Fibroblast of the aortic adventitia (primary cell): Measurements from ENCODE around the gene SGK2. TPM values are rescaled to one million over a fixed set of nuclear protein-coding genes. Genes with fewer than 3 reads are reported as not detected.

Experiments used
- DNase-seq: peaks from one replicate; pipeline ENCODE4 v3.0.0-alpha.2; 2010; ENCODE audit warnings: low read depth
- H3K4me3 ChIP-seq: 2 replicates; pipeline ENCODE4 v1.5.1; 2011; ENCODE audit warnings: low read depth, mild to moderate bottlenecking, control low read depth, low read length, moderate library complexity
- CTCF ChIP-seq: IDR thresholded peaks from 2 replicates; pipeline ENCODE4 v1.5.1; 2011; ENCODE audit warnings: mild to moderate bottlenecking, low read length, control low read depth, inconsistent platforms; ENCODE audit not compliant: insufficient read depth
- total RNA-seq: library from RNA; depleted of rRNA; stranded (reverse); fragments of >200 nt; gene quantifications from 2 replicates; pipeline ENCODE4 v1.2.3, GENCODE V29; 2012; ENCODE audit warnings: low replicate concordance

SGK2 gene
- total RNA-seq, 1 donor = 0.09 TPM

DNA sequence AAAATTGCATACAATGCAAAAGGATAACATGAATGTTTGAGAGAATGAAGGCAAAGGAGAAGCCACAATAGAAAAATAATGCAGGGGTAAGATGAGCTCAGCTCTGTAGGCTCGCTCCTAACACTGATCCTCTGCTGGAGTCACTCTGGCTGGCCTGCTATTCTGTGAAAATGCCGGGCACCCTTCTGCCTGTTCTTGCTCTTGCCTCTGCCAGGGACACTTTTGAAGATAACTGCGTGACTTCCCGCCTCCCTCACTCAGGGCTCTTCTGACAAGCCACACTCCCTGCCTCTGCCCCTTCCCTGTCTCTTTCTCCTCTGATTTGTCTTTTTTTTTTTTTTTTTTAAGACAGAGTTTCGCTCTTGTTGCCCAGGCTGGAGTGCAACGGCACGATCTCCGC, 72.8 kb downstream of the SGK2 start:
- TF ChIP-seq CTCF = no peak
- H3K4me3 ChIP-seq = no peak overlapping the region
- no peak for DNase-seq

Other genes with a start within 250 kb of the SGK2 start
- 70.8 and 72.0 TPM in 2 replicates for gene SRSF6, start 101.1 kb upstream of the SGK2 start, total RNA-seq
- 8.9 and 13.4 TPM in 2 replicates for gene L3MBTL1, start 51.3 kb upstream of the SGK2 start, total RNA-seq
- 37.5 and 55.8 TPM in 2 replicates for gene IFT52, start 31.9 kb downstream of the SGK2 start, total RNA-seq
- 1.6 and 17.8 TPM in 2 replicates for gene MYBL2, start 108.1 kb downstream of the SGK2 start, total RNA-seq
- gene GTSF1L, start 168.0 kb downstream of the SGK2 start, total RNA-seq = not detected in 2 replicates